Astrocyte (in vitro differentiated cells and primary cell): Measurements from ENCODE around the gene AK5. TPM values are rescaled to one million over a fixed set of nuclear protein-coding genes. Genes with fewer than 3 reads are reported as not detected.

Source experiments
- DNase-seq: peaks from one replicate; pipeline ENCODE4 v3.0.0-alpha.2; 2010; ENCODE audit warnings: low read depth
- FAIRE-seq: peaks from 2 replicates; lab custom pipeline; 2011; peaks lifted over from hg19 to GRCh38; lab: Jason Lieb, UNC
- H2AFZ ChIP-seq: 2 replicates; pipeline ENCODE4 v1.6.0; 2012; ENCODE audit warnings: low read depth, low read length, inconsistent platforms
- H3K27ac ChIP-seq: 2 replicates; pipeline ENCODE4 v1.5.1; 2011; ENCODE audit warnings: low read depth, low read length, inconsistent platforms
- H3K27me3 ChIP-seq: 2 replicates; pipeline ENCODE4 v1.6.0; 2011; ENCODE audit warnings: low read length, inconsistent platforms; ENCODE audit not compliant: insufficient read depth
- H3K36me3 ChIP-seq: 2 replicates; pipeline ENCODE4 v1.5.1; 2011; ENCODE audit warnings: low read length, inconsistent platforms; ENCODE audit not compliant: insufficient read depth
- H3K4me1 ChIP-seq: 2 replicates; pipeline ENCODE4 v1.5.1; 2011; ENCODE audit warnings: low read length, inconsistent platforms; ENCODE audit not compliant: insufficient read depth
- H3K4me2 ChIP-seq: 2 replicates; pipeline ENCODE4 v1.6.0; 2012; ENCODE audit warnings: low read length, inconsistent platforms
- H3K4me3 ChIP-seq: 2 replicates; pipeline ENCODE4 v1.5.1; 2011; ENCODE audit warnings: low read depth, mild to moderate bottlenecking, low read length, inconsistent platforms; ENCODE audit not compliant: insufficient read depth
- H3K79me2 ChIP-seq: 2 replicates; pipeline ENCODE4 v1.6.0; 2012; ENCODE audit warnings: mild to moderate bottlenecking, low read length, inconsistent platforms; ENCODE audit not compliant: insufficient read depth
- H3K9ac ChIP-seq: 2 replicates; pipeline ENCODE4 v1.6.0; 2012; ENCODE audit warnings: mild to moderate bottlenecking, low read length, inconsistent platforms
- H3K9me3 ChIP-seq: 2 replicates; pipeline ENCODE4 v1.5.1; 2012; ENCODE audit warnings: low read depth, mild to moderate bottlenecking, low read length, inconsistent platforms; ENCODE audit not compliant: insufficient read depth
- H4K20me1 ChIP-seq: 2 replicates; pipeline ENCODE4 v1.6.0; 2012; ENCODE audit warnings: low read length, inconsistent platforms; ENCODE audit not compliant: insufficient read depth
- H3K27ac Mint-ChIP-seq: one replicate; pipeline ENCODE4 v1.8.0; 2021; ENCODE audit warnings: mild to moderate bottlenecking, mixed read lengths; ENCODE audit not compliant: unreplicated experiment
- H3K27me3 Mint-ChIP-seq: one replicate; pipeline ENCODE4 v1.8.0; 2021; ENCODE audit warnings: low read depth, mixed read lengths; ENCODE audit not compliant: unreplicated experiment
- H3K36me3 Mint-ChIP-seq: one replicate; pipeline ENCODE4 v1.8.0; 2021; ENCODE audit warnings: low read depth, mixed read lengths; ENCODE audit not compliant: unreplicated experiment
- H3K4me1 Mint-ChIP-seq: one replicate; pipeline ENCODE4 v1.8.0; 2021; ENCODE audit warnings: low read depth, mixed read lengths; ENCODE audit not compliant: unreplicated experiment
- H3K4me3 Mint-ChIP-seq: one replicate; pipeline ENCODE4 v1.8.0; 2021; ENCODE audit warnings: mild to moderate bottlenecking, moderate library complexity, mixed read lengths; ENCODE audit not compliant: unreplicated experiment
- H3K9me3 Mint-ChIP-seq: one replicate; pipeline ENCODE4 v1.8.0; 2021; ENCODE audit warnings: mild to moderate bottlenecking, mixed read lengths; ENCODE audit not compliant: unreplicated experiment
- CTCF ChIP-seq: IDR thresholded peaks from 2 replicates; pipeline ENCODE4 v1.5.1; 2011; ENCODE audit warnings: low read depth, mild to moderate bottlenecking, inconsistent platforms, low read length, moderate library complexity; ENCODE audit not compliant: insufficient read depth
- EZH2 ChIP-seq: IDR thresholded peaks from 2 replicates; pipeline ENCODE4 v1.6.1; 2012; ENCODE audit warnings: mild to moderate bottlenecking, low read length, inconsistent platforms; ENCODE audit not compliant: insufficient read depth
- total RNA-seq: library from RNA; stranded (reverse); gene quantifications from 2 replicates; pipeline ENCODE4 v1.2.1, GENCODE V29; 2021

AK5 gene
- total RNA-seq, 1 donor from 2014 or later, result 4.4 TPM

GRCh38 chr1:77400781-77401180, 119.0 kb downstream of the AK5 start:
- Histone ChIP-seq H3K4me1 (no peaks in the 10 kb centered on the region), H3K27ac (no peak overlapping the region), H3K4me3 (no peak overlapping the region), H3K9ac (no peak overlapping the region), H3K36me3 (no peaks in the 10 kb centered on the region), H3K27me3 (no peaks in the 10 kb centered on the region), H3K4me2 (no peak overlapping the region), H2AFZ (no peak overlapping the region), H3K9me3 (no peaks in the 10 kb centered on the region), H4K20me1 (no peaks in the 10 kb centered on the region), H3K79me2 (no peaks in the 10 kb centered on the region)
- Mint-ChIP-seq H3K4me3 (no peak overlapping the region), H3K27me3 (no peaks in the 10 kb centered on the region), H3K36me3 (no peaks in the 10 kb centered on the region), H3K4me1 (peaks cover 4% of the 10 kb centered on the region), H3K9me3 (peaks cover 7% of the 10 kb centered on the region), H3K27ac (no peak overlapping the region)
- no peak for TF ChIP-seq CTCF
- no peak for TF ChIP-seq EZH2
- FAIRE-seq (no peak), DNase-seq (peak; percentile 57)

- no peak overlapping the region for H2AFZ ChIP-seq
- Mint-ChIP-seq H3K36me3 (no peaks in the 10 kb centered on the region), H3K4me3 (no peak overlapping the region), H3K9me3 (peaks cover 7% of the 10 kb centered on the region), H3K4me1 (peaks cover 4% of the 10 kb centered on the region), H3K27me3 (no peaks in the 10 kb centered on the region), H3K27ac (no peak overlapping the region)
- H3K27ac ChIP-seq, result no peak overlapping the region
- no peak for DNase-seq
- no peaks in the 10 kb centered on the region for H3K79me2 ChIP-seq
- H3K36me3 ChIP-seq, result no peaks in the 10 kb centered on the region
- H3K9me3 ChIP-seq, result no peaks in the 10 kb centered on the region
- no peaks in the 10 kb centered on the region for H3K27me3 ChIP-seq
- TF ChIP-seq EZH2 (no peak), CTCF (no peak)
- H3K4me2 ChIP-seq, result no peak overlapping the region
- FAIRE-seq, result no peak
- no peak overlapping the region for H3K9ac ChIP-seq
- no peaks in the 10 kb centered on the region for H4K20me1 ChIP-seq
- H3K4me1 ChIP-seq, result no peaks in the 10 kb centered on the region
- no peak overlapping the region for H3K4me3 ChIP-seq
These were observed 119.6 kb downstream of the AK5 start for GRCh38 chr1:77401384-77401783.

- Histone ChIP-seq H3K4me1 (no peaks in the 10 kb centered on the region), H3K27ac (no peak overlapping the region), H3K79me2 (no peaks in the 10 kb centered on the region), H3K4me3 (no peak overlapping the region), H3K9me3 (no peaks in the 10 kb centered on the region), H4K20me1 (no peaks in the 10 kb centered on the region), H3K36me3 (no peaks in the 10 kb centered on the region), H2AFZ (no peak overlapping the region), H3K4me2 (no peak overlapping the region), H3K9ac (no peak overlapping the region), H3K27me3 (no peaks in the 10 kb centered on the region)
- Mint-ChIP-seq H3K36me3 (no peaks in the 10 kb centered on the region), H3K27me3 (no peaks in the 10 kb centered on the region), H3K4me1 (peaks cover 4% of the 10 kb centered on the region), H3K9me3 (peaks cover 7% of the 10 kb centered on the region), H3K27ac (no peak overlapping the region), H3K4me3 (no peak overlapping the region)
- TF ChIP-seq EZH2 (no peak), CTCF (no peak)
- FAIRE-seq, result no peak
- DNase-seq, result no peak
These were observed 123.4 kb downstream of the AK5 start for GRCh38 chr1:77405186-77405585.
